OCI-LY3 (cell line): ENCODE measurements around the gene CGREF1.

ENCODE experiments used
- EZH2phosphoT487 ChIP-seq: fragments of 200-600 bp; shearing (Covaris generic); IDR thresholded peaks from 2 replicates; pipeline ENCODE4 v1.6.1; 2018; ENCODE audit warnings: antibody characterized with exemption, mixed run types, low read depth
- TF ChIP-seq, protein P1 (sequence below): fragments of 200-600, 300-600 bp; sonication (generic); IDR thresholded peaks from 2 replicates; pipeline ENCODE4 v1.5.1; 2014; ENCODE audit warnings: antibody characterized with exemption, low read length, low read depth

DNA sequence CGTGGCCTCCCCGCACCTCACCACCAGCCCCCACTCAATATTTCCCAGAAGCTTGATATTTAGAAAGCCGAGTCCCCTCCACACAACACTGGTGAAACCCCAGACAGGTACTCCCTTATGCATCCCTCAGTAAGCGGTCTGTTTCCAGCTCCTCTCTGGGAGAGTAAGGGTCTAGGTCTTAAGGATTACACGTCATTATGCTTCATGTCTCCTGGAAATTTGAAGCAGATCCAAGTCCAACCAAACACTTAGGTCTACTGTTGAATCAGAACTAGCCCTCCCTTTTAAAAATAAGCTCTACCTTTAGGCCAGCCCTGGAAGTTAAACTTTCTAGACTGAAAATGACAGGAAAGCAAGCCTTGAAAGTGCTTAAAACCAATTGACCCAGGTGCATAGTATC lies 46.0 kb downstream of the CGREF1 start:
- TF ChIP-seq, protein P1, sequence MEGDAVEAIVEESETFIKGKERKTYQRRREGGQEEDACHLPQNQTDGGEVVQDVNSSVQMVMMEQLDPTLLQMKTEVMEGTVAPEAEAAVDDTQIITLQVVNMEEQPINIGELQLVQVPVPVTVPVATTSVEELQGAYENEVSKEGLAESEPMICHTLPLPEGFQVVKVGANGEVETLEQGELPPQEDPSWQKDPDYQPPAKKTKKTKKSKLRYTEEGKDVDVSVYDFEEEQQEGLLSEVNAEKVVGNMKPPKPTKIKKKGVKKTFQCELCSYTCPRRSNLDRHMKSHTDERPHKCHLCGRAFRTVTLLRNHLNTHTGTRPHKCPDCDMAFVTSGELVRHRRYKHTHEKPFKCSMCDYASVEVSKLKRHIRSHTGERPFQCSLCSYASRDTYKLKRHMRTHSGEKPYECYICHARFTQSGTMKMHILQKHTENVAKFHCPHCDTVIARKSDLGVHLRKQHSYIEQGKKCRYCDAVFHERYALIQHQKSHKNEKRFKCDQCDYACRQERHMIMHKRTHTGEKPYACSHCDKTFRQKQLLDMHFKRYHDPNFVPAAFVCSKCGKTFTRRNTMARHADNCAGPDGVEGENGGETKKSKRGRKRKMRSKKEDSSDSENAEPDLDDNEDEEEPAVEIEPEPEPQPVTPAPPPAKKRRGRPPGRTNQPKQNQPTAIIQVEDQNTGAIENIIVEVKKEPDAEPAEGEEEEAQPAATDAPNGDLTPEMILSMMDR: no peak
- no peak for TF ChIP-seq EZH2phosphoT487
